Loucy (cell line): Measurements from ENCODE around the gene LILRB4.

Source experiments
- EZH2phosphoT487 ChIP-seq: fragments of 200-600 bp; IDR thresholded peaks from 2 replicates; pipeline ENCODE4 v1.6.1; 2018; ENCODE audit warnings: antibody characterized with exemption, mild to moderate bottlenecking, moderate library complexity, borderline replicate concordance
- TF ChIP-seq, protein P1 (sequence below): fragments of 200-600 bp; sonication (generic); conservative IDR thresholded peaks from 2 replicates; pipeline ENCODE4 v1.5.1; 2014; ENCODE audit warnings: mild to moderate bottlenecking, antibody characterized with exemption, low read length

DNA sequence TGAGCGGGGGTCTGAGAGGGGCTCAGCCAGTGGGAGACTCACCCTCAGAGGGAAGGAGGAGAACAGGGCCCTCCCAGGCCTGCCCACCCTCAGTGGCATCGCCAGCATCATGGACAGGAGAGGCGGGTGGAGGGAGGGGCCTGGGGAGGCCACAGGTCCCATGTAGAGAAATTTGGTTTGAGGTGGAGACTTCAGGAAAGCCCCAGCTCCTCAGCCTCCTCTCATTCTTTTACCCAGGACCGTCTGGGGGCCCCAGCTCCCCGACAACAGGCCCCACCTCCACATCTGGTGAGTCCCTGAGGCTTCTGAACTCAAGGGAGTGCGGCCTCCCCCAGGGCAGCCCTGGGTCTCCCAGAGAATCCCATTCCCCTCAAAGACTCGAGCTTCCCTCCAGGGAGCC is 29.4 kb upstream of the LILRB4 start:
- no peak for TF ChIP-seq EZH2phosphoT487
- TF ChIP-seq, protein P1, sequence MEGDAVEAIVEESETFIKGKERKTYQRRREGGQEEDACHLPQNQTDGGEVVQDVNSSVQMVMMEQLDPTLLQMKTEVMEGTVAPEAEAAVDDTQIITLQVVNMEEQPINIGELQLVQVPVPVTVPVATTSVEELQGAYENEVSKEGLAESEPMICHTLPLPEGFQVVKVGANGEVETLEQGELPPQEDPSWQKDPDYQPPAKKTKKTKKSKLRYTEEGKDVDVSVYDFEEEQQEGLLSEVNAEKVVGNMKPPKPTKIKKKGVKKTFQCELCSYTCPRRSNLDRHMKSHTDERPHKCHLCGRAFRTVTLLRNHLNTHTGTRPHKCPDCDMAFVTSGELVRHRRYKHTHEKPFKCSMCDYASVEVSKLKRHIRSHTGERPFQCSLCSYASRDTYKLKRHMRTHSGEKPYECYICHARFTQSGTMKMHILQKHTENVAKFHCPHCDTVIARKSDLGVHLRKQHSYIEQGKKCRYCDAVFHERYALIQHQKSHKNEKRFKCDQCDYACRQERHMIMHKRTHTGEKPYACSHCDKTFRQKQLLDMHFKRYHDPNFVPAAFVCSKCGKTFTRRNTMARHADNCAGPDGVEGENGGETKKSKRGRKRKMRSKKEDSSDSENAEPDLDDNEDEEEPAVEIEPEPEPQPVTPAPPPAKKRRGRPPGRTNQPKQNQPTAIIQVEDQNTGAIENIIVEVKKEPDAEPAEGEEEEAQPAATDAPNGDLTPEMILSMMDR: no peak
